Thoracic aorta (tissue), 2 donors: ENCODE measurements around the gene CD300A. TPM values are rescaled to one million over a fixed set of nuclear protein-coding genes. Genes with fewer than 3 reads are reported as not detected.
A peak's percentile ranks its signal among the peaks of the same experiment; 100 is the strongest.

ENCODE experiments used
- ATAC-seq: fragments of 150-250 bp; one replicate; pipeline ENCODE4 v1.8.0; 2017; ENCODE audit warnings: low read depth; ENCODE audit not compliant: insufficient number of reproducible peaks, low FRiP score
- DNase-seq: peaks from one replicate; pipeline ENCODE4 v3.0.0-alpha.2; 2020; ENCODE audit warnings: low spot score
- H3K27ac ChIP-seq, 2 donors: fragments of 200-600 bp; sonication (generic); 1 replicate in 1 of 2; 2 replicates in 1 of 2; pipeline ENCODE4 v1.5.1; 2016; ENCODE audit warnings: mild to moderate bottlenecking in 2 of 2, moderate library complexity in 2 of 2
- H3K27me3 ChIP-seq: fragments of 200-600 bp; sonication (generic); replicated peaks from 2 replicates; pipeline ENCODE4 v1.6.0; 2016; ENCODE audit warnings: mild to moderate bottlenecking; ENCODE audit not compliant: insufficient read depth
- H3K36me3 ChIP-seq: fragments of 200-600 bp; sonication (generic); one replicate; pipeline ENCODE4 v1.5.1; 2016
- H3K4me1 ChIP-seq, 2 donors: fragments of 200-600 bp; sonication (generic); 1 replicate in 1 of 2; 2 replicates in 1 of 2; pipeline versions ENCODE4 v1.5.1 to v1.6.0; 2016; ENCODE audit warnings: low read depth in 2 of 2, mild to moderate bottlenecking in 1 of 2; ENCODE audit not compliant: control insufficient read depth in 1 of 2
- H3K4me3 ChIP-seq: fragments of 200-600 bp; sonication (generic); 2 replicates; pipeline ENCODE4 v1.5.1; 2016; ENCODE audit warnings: mild to moderate bottlenecking
- H3K9me3 ChIP-seq: fragments of 200-600 bp; sonication (generic); 2 replicates; pipeline ENCODE4 v1.5.1; 2016
- total RNA-seq, 2 donors: library from RNA; depleted of rRNA; stranded (reverse); fragments of >200 nt; gene quantifications; one replicate each; pipeline versions ENCODE4 v1.1.0 to v1.2.3, GENCODE V29; 2016
- TF ChIP-seq, protein P1 (sequence below): fragments of 200-600 bp; sonication (generic); IDR thresholded peaks from one replicate; pipeline ENCODE4 v1.5.1; 2019; ENCODE audit warnings: antibody characterized with exemption

Gene CD300A
- total RNA-seq, 2 donors from 2014 or later, result 7.7 to 8.0 TPM

DNA sequence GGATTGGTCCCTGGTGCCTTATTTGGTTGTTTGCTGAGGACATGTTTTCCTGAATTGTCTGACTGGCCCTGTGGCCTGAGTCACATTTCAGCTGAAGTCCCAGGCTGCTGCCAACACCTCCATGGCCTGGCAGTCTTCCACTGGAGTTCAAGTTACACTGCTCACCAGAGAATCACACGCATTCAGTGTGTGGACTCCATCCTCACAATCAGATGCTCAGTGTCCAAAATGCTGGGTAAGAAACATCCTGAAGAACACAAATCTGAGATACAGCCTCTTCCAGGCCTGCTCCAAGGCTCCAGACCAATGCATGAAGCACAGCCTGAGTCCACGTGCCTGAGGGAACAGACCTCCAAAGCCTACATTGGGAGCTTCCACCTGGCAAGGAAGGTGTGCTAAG is 45.6 kb downstream of the CD300A start:
- Histone ChIP-seq H3K36me3 (no peaks in the 10 kb centered on the region), H3K27ac (peak overlapping the region in 1 of 2 donors; percentile 45), H3K4me1 (peaks cover 0 to 3% of the 10 kb centered on the region in 2 donors), H3K4me3 (no peak overlapping the region), H3K27me3 (peaks cover 3% of the 10 kb centered on the region), H3K9me3 (no peaks in the 10 kb centered on the region)
- DNase-seq (no peak), ATAC-seq (no peak)
- TF ChIP-seq, protein P1, sequence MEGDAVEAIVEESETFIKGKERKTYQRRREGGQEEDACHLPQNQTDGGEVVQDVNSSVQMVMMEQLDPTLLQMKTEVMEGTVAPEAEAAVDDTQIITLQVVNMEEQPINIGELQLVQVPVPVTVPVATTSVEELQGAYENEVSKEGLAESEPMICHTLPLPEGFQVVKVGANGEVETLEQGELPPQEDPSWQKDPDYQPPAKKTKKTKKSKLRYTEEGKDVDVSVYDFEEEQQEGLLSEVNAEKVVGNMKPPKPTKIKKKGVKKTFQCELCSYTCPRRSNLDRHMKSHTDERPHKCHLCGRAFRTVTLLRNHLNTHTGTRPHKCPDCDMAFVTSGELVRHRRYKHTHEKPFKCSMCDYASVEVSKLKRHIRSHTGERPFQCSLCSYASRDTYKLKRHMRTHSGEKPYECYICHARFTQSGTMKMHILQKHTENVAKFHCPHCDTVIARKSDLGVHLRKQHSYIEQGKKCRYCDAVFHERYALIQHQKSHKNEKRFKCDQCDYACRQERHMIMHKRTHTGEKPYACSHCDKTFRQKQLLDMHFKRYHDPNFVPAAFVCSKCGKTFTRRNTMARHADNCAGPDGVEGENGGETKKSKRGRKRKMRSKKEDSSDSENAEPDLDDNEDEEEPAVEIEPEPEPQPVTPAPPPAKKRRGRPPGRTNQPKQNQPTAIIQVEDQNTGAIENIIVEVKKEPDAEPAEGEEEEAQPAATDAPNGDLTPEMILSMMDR, result no peak

DNA sequence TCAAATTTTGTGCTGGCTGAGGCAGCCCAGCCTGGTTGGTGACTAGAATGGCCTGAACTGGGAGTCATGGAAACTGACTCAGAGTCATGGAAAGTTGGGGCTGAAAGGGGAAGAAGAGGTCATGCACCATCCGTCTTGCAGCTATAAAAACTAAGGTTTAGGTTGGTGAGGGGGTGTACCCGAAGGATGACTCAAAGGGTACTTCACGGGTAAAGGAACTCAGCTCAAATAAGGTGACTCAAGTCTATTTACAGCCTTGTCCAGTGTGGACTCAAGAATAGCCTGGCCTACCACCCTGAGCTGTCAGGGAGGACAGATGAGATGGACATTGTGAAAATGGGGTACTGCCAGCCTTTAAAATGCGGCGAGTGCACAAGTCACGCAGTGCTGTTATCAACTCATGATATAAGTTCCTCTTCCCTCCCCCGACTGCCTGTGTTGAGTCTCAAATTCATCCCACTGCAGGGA is 46.2 kb downstream of the CD300A start:
- Histone ChIP-seq H3K36me3 (no peaks in the 10 kb centered on the region), H3K4me1 (peaks cover 0 to 3% of the 10 kb centered on the region in 2 donors), H3K9me3 (no peaks in the 10 kb centered on the region), H3K27ac (peak overlapping the region in 1 of 2 donors; percentile 45), H3K27me3 (peaks cover 3% of the 10 kb centered on the region), H3K4me3 (no peak overlapping the region)
- DNase-seq (no peak), ATAC-seq (no peak)
- TF ChIP-seq, protein P1, result no peak

DNA sequence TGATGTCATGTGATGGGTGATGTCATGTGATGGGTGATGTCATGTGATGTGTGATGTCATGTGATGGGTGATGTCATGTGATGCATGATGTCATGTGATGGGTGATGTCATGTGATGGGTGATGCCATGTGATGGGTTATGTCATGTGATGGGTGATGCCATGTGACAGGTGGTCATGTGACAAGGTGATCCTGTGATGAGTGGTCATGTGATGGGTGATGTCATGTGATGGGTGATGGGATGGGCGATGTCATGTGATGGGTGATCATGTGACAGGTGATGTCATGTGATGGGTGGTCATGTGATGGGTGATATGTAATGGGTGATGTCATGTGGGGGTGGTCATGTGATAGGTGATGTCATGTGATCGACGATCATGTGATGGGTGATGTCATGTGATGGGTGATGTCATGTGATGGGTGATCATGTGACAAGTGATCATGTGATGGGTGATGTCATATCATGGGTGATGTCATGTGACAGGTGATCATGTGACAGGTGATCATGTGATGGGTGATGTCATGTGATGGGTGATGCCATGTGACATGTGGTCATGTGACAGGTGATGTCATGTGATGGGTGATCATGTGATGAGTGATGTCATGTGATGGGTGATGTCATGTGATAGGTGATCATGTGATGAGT is 47.7 kb downstream of the CD300A start:
- ATAC-seq, result no peak
- H3K4me1 ChIP-seq, result peaks cover 0 to 3% of the 10 kb centered on the region in 2 donors
- TF ChIP-seq, protein P1, result no peak
- H3K9me3 ChIP-seq, result no peaks in the 10 kb centered on the region
- H3K36me3 ChIP-seq, result no peaks in the 10 kb centered on the region
- no peaks in the 10 kb centered on the region for H3K27me3 ChIP-seq
- no peak overlapping the region for H3K27ac ChIP-seq
- no peak overlapping the region for H3K4me3 ChIP-seq
- no peak for DNase-seq

DNA sequence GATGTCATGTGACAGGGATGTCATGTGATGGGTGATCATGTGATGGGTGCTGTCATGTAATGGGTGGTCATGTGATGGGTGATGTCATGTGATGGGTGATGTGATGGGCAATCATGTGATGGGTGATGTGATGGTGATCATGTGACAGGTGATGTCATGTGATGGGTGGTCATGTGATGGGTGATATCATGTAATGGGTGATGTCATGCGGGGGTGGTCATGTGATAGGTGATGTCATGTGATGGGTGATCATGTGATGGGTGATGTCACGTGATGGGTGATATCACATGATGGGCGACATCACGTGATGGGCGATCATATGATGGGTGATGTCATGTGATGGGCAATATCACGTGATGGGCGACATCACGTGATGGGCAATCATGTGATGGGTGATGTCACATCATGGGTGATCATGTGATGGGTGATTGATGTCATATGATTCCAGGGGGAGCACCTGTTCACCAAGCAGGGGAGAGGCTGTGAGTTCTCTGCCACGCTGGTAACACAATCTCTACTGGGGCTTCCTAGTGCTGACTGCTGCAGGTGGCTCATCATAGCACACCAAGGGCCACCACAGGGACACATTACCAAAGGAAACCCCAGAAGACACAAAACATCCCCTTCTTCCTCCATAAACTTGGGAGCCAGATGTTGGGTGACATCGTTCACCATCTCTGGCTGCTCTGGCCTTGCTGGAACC is 48.3 kb downstream of the CD300A start:
- DNase-seq, result no peak

DNA sequence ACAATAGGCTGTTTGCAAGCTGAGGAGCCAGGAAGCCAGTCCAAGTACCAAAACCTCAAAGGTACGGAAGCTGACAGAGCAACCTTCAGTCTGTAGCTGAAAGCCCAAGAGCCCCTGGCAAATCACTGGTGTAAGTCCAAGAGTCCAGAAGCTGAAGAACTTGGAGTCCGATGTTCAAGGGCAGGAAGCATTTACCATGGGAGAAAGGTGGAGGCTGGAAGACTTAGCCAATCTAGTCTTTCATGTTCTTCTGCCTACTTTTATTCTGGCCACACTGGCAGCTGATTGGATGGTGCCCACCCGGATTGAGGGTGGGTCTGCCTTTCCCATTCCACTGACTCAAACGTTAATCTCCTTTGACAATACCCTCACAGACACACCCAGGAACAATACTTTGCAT is 49.5 kb downstream of the CD300A start:
- Histone ChIP-seq H3K4me1 (peaks cover 0 to 3% of the 10 kb centered on the region in 2 donors), H3K27ac (no peak overlapping the region), H3K4me3 (no peak overlapping the region), H3K9me3 (no peaks in the 10 kb centered on the region), H3K27me3 (no peaks in the 10 kb centered on the region), H3K36me3 (no peaks in the 10 kb centered on the region)
- TF ChIP-seq, protein P1, result no peak
- no peak for ATAC-seq
- DNase-seq, result no peak

More for the DNA sequence above, 48.3 kb downstream of the CD300A start:
- H3K4me3 ChIP-seq, result no peak overlapping the region
- H3K36me3 ChIP-seq, result no peaks in the 10 kb centered on the region
- peaks cover 0 to 3% of the 10 kb centered on the region in 2 donors for H3K4me1 ChIP-seq
- no peaks in the 10 kb centered on the region for H3K27me3 ChIP-seq
- H3K9me3 ChIP-seq, result no peaks in the 10 kb centered on the region
- TF ChIP-seq, protein P1, result no peak
- H3K27ac ChIP-seq, result no peak overlapping the region
- no peak for ATAC-seq
